Gastroesophageal sphincter (tissue), 4 donors: ENCODE results near the gene PLXNB3. TPM values are rescaled to one million over a fixed set of nuclear protein-coding genes. Genes with fewer than 3 reads are reported as not detected.

ENCODE experiments used
- ATAC-seq: fragments of 150-250 bp; one replicate; pipeline ENCODE4 v1.9.1; 2016; ENCODE audit warnings: mild to moderate bottlenecking, moderate library complexity
- H3K27ac ChIP-seq, 4 donors: fragments of 200-600 bp; sonication (generic) in 3 of 4; 1 replicate in 3 of 4; 2 replicates in 1 of 4; pipeline ENCODE4 v1.5.1; 2016 to 2019
- H3K27me3 ChIP-seq: fragments of 200-600 bp; sonication (generic); one replicate; pipeline ENCODE4 v1.5.1; 2019
- H3K36me3 ChIP-seq, 2 donors: fragments of 200-600 bp; sonication (generic); one replicate each; pipeline ENCODE4 v1.5.1; 2019; ENCODE audit warnings: control low read depth in 1 of 2
- H3K4me1 ChIP-seq, 3 donors: fragments of 200-600 bp; sonication (generic); 1 replicate in 2 of 3; 2 replicates in 1 of 3; pipeline ENCODE4 v1.5.1; 2016 to 2019; ENCODE audit warnings: control low read depth in 2 of 3
- H3K4me3 ChIP-seq, 2 donors: fragments of 200-600 bp; sonication (generic); one replicate each; pipeline ENCODE4 v1.5.1; 2019; ENCODE audit warnings: mild to moderate bottlenecking in 1 of 2, moderate library complexity in 1 of 2
- H3K9me3 ChIP-seq, 3 donors: fragments of 200-600 bp; sonication (generic); one replicate each; pipeline ENCODE4 v1.5.1; 2017 to 2019; ENCODE audit warnings: control low read depth in 2 of 3
- CTCF ChIP-seq, 4 experiments: fragments of 200-600 bp in 2 of 4; fragments of 450-650 bp in 2 of 4; sonication (generic) in 1 of 4; IDR thresholded peaks; one replicate each; pipeline ENCODE4 v1.5.1; 2017 to 2019; ENCODE audit warnings: antibody characterized with exemption in 4 of 4, mild to moderate bottlenecking in 2 of 4, moderate library complexity in 2 of 4
- EP300 ChIP-seq: sonication (generic); formaldehyde crosslinking; IDR thresholded peaks from one replicate; pipeline ENCODE4 v1.6.1; 2017; ENCODE audit warnings: antibody characterized with exemption, mild to moderate bottlenecking
- POLR2A ChIP-seq, 2 donors: fragments of 450-650 bp; IDR thresholded peaks; one replicate each; pipeline ENCODE4 v1.6.1; 2017; ENCODE audit warnings: antibody characterized with exemption in 2 of 2, mild to moderate bottlenecking in 2 of 2, moderate library complexity in 1 of 2
- POLR2AphosphoS5 ChIP-seq: sonication (generic); formaldehyde crosslinking; IDR thresholded peaks from one replicate; pipeline ENCODE4 v1.6.1; 2017; ENCODE audit warnings: antibody characterized with exemption
- WGBS, 2 donors: methylation state at CpG; one replicate each; pipeline ENCODE4 v1.1.5; 2018; ENCODE audit warnings: low coverage in 1 of 2; 5-methylcytosine and 5-hydroxymethylcytosine counted together
- total RNA-seq, 4 donors: library from RNA; depleted of rRNA; stranded (reverse); fragments of >200 nt; gene quantifications; one replicate each; pipeline ENCODE4 v1.1.0, GENCODE V29; 2016

The PLXNB3 gene
- total RNA-seq, 4 donors from 2014 or later = 9.2 to 19.2 (median 16.8) TPM

- H3K4me1 ChIP-seq = peaks cover 0 to 30% (median 9%) of the 10 kb centered on the region in 3 donors
- no peaks in the 10 kb centered on the region for H3K27me3 ChIP-seq
- H3K27ac ChIP-seq = no peak overlapping the region
- no peak for ATAC-seq
- no peaks in the 10 kb centered on the region for H3K9me3 ChIP-seq
- no CpG with 5 or more reads among the region's 12 CpGs for WGBS, 2 donors
- H3K4me3 ChIP-seq = no peak overlapping the region
- peaks cover 0 to 61% of the 10 kb centered on the region in 2 donors for H3K36me3 ChIP-seq
- TF ChIP-seq POLR2A (IDR thresholded peaks at IDR 0.05) = no peak
- no peak for TF ChIP-seq EP300
- no peak for TF ChIP-seq POLR2AphosphoS5
- no peak for TF ChIP-seq CTCF (IDR thresholded peaks at IDR 0.05)
Observed at GRCh38 chrX:153789654-153790053, 25.6 kb downstream of the PLXNB3 start.

GRCh38 chrX:153791104-153791852 is 27.2 kb downstream of the PLXNB3 start:
- WGBS, 2 donors = 76 to 89% methylated on average over 3 to 4 of the region's 17 CpGs
- ATAC-seq = no peak

GRCh38 chrX:153792368-153792767 is 28.3 kb downstream of the PLXNB3 start:
- Histone ChIP-seq H3K36me3 (peaks cover 0 to 41% of the 10 kb centered on the region in 2 donors), H3K4me1 (peaks cover 0 to 51% (median 9%) of the 10 kb centered on the region in 3 donors), H3K27ac (no peak overlapping the region), H3K27me3 (no peaks in the 10 kb centered on the region), H3K4me3 (no peak overlapping the region), H3K9me3 (no peaks in the 10 kb centered on the region)
- WGBS, 2 donors = 60% methylated on average over 2 of the region's 6 CpGs; no CpG with 5 or more reads in 1 of the 2 donors
- no peak for ATAC-seq
- TF ChIP-seq EP300 (no peak), CTCF (IDR thresholded peaks at IDR 0.05) (no peak), POLR2A (IDR thresholded peaks at IDR 0.05) (no peak), POLR2AphosphoS5 (no peak)

More at GRCh38 chrX:153791104-153791852, 27.2 kb downstream of the PLXNB3 start:
- Histone ChIP-seq H3K4me3 (no peak overlapping the region), H3K36me3 (peaks cover 0 to 45% of the 10 kb centered on the region in 2 donors), H3K27ac (no peak overlapping the region), H3K9me3 (no peaks in the 10 kb centered on the region), H3K4me1 (peaks cover 0 to 43% (median 9%) of the 10 kb centered on the region in 3 donors), H3K27me3 (no peaks in the 10 kb centered on the region)
- TF ChIP-seq CTCF (IDR thresholded peaks at IDR 0.05) (no peak), POLR2AphosphoS5 (no peak), POLR2A (IDR thresholded peaks at IDR 0.05) (no peak), EP300 (no peak)

GRCh38 chrX:153793291-153793690 is 29.2 kb downstream of the PLXNB3 start:
- no peak for ATAC-seq
- no peaks in the 10 kb centered on the region for H3K9me3 ChIP-seq
- peak overlapping the region; percentile 92 to 96 (median 94) for H3K27ac ChIP-seq
- TF ChIP-seq CTCF (IDR thresholded peaks at IDR 0.05) (no peak), EP300 (no peak), POLR2A (IDR thresholded peaks at IDR 0.05) (no peak), POLR2AphosphoS5 (no peak)
- peaks cover 0 to 41% of the 10 kb centered on the region in 2 donors for H3K36me3 ChIP-seq
- 17 to 25% methylated on average over 1 to 5 of the region's 7 CpGs for WGBS, 2 donors
- no peaks in the 10 kb centered on the region for H3K27me3 ChIP-seq
- H3K4me3 ChIP-seq = peak overlapping the region; percentile 66 to 73
- peaks cover 0 to 54% (median 9%) of the 10 kb centered on the region in 3 donors for H3K4me1 ChIP-seq
